GM20000 (cell line): Measurements from ENCODE around the gene SCML1.

ENCODE experiments used
- DNase-seq: peaks from one replicate; pipeline ENCODE4 v3.0.0; 2012; ENCODE audit warnings: low spot score
- TF ChIP-seq, protein P1 (sequence below): IDR thresholded peaks from 2 replicates; pipeline ENCODE4 v1.5.1; 2012; ENCODE audit warnings: mild to moderate bottlenecking, control low read depth; ENCODE audit errors: extremely low read depth, missing control alignments

Gene SCML1, protein sequence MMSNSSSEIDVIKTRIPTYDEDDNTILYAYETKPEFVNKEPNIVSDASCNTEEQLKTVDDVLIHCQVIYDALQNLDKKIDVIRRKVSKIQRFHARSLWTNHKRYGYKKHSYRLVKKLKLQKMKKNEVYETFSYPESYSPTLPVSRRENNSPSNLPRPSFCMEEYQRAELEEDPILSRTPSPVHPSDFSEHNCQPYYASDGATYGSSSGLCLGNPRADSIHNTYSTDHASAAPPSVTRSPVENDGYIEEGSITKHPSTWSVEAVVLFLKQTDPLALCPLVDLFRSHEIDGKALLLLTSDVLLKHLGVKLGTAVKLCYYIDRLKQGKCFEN

DNA sequence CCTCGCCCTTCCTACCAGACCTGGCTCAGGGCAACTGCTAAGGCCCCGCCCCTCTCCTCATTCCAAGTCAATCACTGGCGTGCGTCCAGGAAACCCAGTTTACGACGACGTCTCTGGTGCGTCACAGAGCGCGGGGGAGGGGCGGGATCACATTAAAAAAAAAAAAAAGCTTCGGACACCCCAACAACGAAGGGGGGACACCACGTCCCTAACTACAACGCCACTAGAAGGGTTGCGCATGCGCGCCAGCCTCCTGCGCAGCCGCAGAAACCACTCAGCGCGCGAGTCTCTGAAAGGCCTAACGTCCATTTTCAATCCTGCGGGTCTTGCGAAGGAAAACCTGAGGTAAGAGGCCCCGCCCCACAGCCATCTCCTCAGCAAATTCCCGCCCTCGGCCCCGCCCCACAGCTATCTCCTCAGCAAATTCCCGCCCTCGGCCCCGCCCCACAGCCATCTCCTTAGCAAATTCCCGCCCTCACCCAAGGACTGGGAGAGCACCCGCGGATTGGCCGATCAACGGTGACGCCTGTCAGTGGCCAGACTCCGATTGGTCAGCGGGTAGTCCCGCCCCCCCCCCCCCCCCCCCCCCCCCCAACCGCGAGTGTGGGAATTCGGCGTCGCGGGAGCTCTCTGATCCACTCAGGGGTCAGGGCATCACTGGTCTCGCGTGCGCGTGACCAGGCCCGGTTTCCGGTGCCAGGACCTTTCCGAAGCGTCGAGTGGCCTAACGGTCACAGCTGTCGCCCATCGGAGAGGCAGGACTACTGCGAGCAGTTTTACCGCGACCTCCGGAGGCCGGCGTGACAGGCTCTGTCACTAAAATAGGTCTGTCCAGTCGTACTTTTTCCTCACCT is at the start of gene SCML1:
SCML1 (plus strand) TSS at position 638 of the 854 bp plus-strand sequence. CDS start 6,694 bp downstream, outside the sequence.
- peak; percentile 18 for DNase-seq
- TF ChIP-seq, protein P1, sequence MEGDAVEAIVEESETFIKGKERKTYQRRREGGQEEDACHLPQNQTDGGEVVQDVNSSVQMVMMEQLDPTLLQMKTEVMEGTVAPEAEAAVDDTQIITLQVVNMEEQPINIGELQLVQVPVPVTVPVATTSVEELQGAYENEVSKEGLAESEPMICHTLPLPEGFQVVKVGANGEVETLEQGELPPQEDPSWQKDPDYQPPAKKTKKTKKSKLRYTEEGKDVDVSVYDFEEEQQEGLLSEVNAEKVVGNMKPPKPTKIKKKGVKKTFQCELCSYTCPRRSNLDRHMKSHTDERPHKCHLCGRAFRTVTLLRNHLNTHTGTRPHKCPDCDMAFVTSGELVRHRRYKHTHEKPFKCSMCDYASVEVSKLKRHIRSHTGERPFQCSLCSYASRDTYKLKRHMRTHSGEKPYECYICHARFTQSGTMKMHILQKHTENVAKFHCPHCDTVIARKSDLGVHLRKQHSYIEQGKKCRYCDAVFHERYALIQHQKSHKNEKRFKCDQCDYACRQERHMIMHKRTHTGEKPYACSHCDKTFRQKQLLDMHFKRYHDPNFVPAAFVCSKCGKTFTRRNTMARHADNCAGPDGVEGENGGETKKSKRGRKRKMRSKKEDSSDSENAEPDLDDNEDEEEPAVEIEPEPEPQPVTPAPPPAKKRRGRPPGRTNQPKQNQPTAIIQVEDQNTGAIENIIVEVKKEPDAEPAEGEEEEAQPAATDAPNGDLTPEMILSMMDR: no peak

DNA sequence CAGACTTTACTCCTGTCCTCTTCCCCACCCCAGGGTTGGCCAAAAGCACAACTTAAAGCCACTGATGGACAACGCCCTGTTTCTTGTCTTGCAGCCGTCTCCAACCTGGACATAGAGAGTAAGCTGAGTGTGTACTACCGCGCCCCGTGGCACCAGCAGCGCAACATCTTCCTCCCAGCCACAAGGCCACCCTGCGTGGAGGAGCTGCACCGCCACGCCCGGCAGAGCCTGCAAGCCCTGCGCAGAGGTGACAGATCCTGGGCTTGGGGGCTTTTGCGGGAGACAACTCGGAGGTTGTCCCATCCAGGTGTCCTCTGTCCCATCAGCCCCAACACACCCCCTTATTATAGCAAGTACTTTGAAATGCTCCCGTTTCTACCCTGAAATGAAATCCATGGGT is 49.6 kb upstream of the SCML1 start:
- DNase-seq: no peak
- TF ChIP-seq, protein P1: no peak

DNA sequence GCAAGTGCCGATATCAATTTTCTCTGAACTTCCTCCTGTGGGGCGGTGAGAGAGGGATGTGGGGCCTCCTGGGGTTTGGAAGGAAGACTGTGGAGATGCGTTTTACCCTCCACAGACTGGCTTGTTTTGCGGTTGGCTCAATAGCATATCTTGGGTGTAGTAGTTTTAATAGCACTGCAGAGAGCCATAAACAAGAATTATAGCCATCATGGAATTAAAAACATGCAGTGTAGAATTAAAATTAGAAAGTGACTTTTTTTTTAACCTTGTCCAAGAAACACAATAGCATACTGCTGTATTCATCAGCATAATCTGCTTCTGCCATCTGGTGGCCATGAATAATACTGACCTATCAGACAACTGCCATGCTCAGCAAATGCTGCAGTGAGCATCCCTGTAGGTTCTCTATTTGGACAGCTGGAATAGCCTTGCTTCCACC is 47.3 kb upstream of the SCML1 start:
- TF ChIP-seq, protein P1: no peak
- peak; percentile 29 for DNase-seq

DNA sequence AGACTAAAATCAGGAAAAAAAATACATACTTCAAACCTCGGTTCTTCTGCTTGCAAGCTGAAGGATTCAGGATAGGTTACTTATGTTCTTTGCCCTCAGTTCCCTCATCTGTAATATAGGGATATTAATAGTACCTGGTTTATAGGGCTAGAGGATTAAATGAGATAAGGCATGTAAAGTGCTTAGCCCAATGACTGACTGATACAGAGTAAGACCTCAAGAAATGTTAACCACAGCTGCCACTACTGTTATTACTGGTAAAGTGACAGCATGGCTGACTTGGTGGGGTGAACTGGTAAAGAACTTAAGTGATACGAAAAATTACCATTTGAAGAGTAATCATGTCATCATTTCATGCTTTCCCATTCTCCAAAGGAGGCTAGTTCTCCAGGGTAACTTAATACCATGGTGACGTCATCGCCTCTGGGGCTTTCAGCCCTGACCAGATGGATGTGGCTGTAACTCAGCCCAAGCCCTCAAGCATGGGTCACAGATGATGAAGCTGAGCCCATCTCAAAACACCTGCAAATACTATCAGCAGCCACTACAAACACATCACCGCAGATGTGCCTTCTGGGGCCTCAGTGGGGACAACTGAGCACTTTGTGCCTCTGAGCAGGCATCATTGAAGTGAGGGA is 44.5 kb upstream of the SCML1 start:
- no peak for DNase-seq
- TF ChIP-seq, protein P1: no peak

DNA sequence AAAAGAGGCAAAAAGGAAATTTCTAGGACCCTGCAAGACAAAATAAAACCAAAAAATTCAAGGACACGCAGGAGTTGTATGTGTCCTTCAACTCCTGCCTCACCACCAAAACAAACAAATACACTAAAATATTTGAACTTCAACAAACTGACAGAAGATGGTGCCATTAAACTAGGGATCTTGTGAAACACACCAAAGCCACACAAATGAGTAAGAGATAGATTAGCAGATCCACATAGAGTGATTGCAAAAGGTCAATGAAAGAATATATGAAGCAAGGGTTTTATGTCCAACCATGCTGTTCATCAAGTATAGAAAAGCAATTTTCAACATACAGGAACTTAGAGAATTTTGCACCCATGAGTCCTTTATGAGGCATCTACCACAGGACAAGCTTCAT is 40.1 kb upstream of the SCML1 start:
- TF ChIP-seq, protein P1: no peak
- no peak for DNase-seq

DNA sequence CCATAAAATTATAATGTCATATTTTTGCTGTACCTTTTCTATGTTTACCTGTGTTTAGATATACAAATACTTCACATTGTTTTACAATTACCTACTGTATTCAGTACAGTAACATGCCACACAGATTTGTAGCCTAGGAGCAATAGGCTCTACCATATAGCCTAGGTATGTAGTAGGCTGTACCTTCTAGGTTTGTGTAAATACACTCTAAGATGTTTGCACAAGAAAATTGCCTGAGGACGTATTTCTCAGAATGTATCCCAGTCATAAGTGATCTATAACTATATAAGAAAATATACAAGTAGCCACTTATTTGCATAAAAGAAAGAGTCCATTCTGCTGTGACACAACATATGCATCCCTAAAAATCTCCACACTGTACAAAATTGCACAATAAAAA is 36.3 kb upstream of the SCML1 start:
- DNase-seq: no peak
- TF ChIP-seq, protein P1: no peak

DNA sequence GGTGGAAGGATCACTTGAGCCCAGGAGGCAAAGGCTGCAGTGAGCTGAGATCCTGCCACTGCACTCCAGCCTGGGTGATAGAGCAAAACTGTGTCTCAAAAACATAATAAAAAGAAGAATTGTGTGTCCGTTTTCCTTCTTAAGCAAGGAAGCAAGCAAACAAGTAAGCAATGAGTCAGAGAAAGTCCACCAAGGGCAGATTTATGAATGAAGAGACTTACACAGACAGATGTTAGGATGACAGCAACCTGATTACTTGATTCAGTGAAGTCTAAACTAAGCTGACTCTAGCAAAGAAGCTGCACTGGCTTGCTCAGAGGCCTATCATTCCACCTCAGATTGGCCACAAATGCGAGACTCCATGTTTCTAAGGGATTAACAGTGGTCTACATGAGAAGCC is 34.1 kb upstream of the SCML1 start:
- no peak for DNase-seq
- TF ChIP-seq, protein P1: no peak
